C4-2B (cell line): Measurements from ENCODE around the gene KCNH2.

Experiments used
- H3K27ac ChIP-seq: fragments of 450-650 bp; 2 replicates; pipeline ENCODE4 v1.5.1; 2017
- CTCF ChIP-seq: fragments of 450-650 bp; conservative IDR thresholded peaks from 2 replicates; pipeline ENCODE4 v1.5.1; 2017; ENCODE audit warnings: mild to moderate bottlenecking
- ZFX ChIP-seq: fragments of 450-650 bp; IDR thresholded peaks from 2 replicates; pipeline ENCODE4 v1.6.1; 2017

Gene KCNH2

DNA sequence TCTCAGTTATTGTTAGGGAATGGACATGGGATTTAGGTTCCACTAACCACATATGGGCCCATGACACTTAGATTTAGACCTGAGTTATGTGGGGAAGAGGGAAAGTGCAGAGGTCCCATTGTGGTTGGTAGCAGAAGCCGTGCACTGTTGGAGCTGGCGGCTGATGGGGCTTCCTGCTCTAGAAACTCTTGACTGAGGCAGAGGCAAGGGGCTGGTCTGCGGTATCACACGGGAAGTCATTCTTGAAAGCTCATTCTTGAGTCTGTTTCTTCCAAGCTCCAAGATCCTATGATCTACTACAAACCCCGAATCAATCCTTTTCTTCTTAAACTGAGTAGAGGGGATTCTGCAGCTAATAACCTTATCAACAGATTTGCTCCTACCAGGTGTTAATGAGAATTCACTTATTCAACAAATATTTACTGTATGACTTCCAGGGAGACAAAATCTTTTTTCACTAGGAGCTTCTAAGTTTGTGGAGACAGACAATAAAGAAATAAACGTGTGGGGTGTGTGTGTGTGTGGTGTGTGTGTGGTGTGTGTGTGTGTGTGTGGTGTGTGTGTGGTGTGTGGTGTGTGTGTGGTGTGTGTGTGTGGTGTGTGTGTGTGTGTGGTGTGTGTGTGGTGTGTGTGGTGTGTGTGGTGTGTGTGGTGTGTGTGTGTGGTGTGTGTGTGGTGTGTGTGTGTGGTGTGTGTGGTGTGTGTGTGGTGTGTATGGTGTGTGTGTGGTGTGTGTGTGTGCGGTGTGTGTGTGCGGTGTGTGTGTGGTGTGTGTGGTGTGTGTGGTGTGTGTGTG, 68.7 kb downstream of the KCNH2 start:
- no peak overlapping the region for H3K27ac ChIP-seq
- TF ChIP-seq CTCF (no peak), ZFX (no peak)

- H3K27ac ChIP-seq, result no peak overlapping the region
- TF ChIP-seq CTCF, result no peak
Measured at GRCh38 chr7:150908173-150908572, 69.9 kb downstream of the KCNH2 start.

DNA sequence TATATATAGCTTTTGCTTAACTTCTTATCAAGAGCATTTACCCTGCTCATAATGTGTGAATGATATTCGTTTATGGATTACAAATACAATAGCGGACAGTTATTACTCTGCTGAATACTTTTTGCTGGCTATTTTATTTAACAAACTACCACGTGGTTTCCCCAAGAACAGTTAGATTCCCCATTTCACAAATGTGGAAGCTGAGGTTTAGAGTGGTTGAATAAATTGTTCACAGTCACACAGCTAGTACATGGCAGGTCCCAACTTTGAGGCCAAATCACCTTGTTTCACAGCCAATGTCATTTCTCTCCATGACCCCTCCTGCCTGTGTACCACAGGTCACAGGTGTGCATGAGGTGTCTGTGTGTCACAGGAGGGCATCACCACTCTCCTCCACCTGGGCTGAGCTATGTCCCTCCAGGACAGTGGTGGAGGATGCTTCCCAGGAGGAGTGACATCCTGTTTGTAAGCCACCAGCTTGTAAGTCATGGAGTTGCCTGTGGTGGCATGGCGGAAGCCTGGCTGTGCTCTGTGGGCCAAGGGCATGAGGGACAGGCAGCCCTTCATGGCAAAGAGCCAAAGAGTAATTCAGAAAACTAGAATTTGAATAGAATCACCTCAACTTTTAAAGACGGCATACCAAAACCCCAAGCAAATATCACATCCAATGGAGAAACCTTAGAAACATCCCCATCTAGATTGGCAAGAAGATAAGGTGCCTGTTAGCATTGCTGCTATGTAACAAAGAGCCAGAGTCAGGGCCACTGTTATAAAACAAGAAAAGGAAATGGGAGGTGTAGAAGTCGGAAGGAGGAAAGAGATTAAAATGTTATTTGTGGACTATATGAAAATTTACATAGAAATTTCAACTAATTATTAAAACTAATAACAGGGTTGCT, 73.9 kb downstream of the KCNH2 start:
- no peak for TF ChIP-seq ZFX
- TF ChIP-seq CTCF, result no peak
- peak overlapping the region; percentile 72 for H3K27ac ChIP-seq

DNA sequence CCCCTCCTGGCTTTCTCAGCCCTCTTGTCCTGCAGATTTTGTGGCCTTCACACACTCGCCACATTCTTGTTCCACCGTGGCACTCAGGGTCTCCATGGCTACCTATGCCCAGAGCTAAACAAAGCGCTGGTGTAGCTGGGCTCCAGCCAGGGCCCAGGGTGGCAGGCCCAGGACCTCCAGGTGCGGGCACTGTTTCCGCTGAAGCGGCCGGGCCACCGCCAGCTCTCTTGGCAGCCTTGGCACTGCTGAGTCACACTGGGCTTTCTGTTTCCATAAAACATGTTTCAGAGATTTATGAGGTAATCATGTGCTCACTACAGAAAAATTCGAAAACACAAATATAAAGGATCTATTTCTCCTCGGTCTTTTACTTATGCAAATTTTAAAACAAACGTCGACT, 74.5 kb downstream of the KCNH2 start:
- peak overlapping the region; percentile 72 for H3K27ac ChIP-seq
- TF ChIP-seq CTCF (no peak; the same call in 1 of the 2 replicates), ZFX (no peak)

DNA sequence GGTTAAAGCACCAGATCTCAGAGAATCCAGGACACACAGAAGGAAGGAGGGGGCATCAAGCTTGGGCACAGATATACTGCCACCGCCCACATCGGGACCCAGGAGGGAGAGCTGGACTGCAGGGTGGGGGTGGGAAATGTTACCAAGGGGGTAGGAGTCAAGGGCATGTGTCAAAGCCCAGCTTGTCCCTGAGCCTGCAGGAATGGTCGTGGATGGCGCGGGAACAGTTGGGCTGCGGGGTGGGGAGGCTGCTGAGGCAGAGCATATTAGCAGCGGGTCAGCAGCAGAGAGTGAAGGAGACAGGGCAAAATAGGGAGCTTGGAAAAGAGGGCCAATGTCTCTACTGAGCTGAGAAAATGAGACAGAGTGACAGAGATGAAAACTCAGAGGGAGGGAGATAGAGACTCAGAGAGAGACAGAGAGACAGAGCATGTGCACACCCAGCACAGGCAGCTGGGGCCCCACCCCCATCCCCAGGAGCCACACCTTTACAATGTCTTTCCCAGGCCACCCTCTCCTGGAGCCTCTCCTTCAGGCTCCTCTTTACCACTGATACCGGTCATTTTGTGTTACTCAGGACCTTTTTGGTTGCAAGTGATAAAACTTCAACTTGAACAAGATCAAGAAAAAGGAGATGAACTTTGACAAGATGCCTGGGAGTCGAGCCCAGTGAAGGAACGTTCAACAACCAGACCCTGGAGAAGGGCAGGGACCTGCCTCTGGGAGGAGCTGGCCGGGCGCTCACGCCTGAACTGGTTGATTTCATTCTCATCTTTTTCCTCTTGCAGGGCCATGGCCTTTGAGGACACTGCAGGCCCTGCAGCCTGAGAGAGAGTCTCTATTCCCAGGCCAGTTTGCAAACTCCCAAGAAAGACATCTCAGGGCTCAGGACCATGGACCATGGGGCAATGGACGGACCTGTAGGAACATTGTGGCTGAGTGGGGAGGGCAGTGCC, 75.8 kb downstream of the KCNH2 start:
- H3K27ac ChIP-seq, result peak overlapping the region; percentile 72
- TF ChIP-seq CTCF (no peak), ZFX (no peak)

DNA sequence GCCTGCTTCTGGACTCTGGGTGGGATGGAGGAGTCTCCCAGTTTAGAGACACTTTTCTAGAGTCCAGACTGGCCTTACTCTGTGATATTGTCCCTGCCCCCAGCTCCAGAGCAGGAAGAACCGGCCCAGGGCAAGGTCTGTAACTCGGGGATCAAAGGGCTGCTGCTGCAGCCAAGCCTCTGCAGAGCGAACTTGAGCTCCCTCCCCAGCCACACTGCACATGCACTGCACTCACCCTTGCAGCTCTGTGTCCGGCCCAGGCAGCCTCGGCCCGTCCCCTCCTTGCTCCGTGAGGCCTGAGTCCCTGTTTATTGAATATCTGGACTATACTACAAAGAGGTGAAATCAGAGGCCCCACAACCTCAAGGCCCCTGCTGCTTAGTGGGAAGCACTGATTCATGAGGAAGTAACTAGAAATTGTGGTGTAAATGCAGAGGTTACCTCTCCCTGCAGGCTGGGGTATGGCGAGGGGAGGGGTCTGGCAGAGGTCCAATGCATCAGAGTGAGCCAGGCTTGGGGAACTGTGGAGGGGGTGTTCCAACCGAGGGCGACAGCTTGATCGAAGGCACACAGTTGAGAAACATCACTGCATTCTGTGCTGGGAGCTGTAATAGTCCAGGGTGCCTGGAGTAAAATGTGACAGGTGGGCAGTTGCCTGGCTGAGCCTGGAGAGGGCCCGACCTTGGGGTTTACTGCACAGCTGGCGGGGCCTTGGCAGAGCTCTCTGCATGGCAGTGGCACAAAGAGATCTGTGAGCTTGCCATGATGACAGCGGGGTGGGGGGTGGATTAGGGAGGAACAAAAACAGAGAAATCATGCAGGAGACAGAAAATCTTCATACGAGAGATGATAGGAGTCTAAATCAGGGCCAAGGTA, 76.7 kb downstream of the KCNH2 start:
- H3K27ac ChIP-seq, result no peak overlapping the region
- TF ChIP-seq ZFX, result no peak
- TF ChIP-seq CTCF, result no peak
